Breast epithelium (tissue), 3 donors: Measurements from ENCODE around the gene FZR1.

Experiments used
- POLR2A ChIP-seq: fragments of 450-650 bp; IDR thresholded peaks from one replicate; pipeline ENCODE4 v1.6.1; 2016; ENCODE audit warnings: antibody characterized with exemption, mild to moderate bottlenecking, moderate library complexity
- POLR2AphosphoS5 ChIP-seq, 3 donors: sonication (generic); formaldehyde crosslinking; IDR thresholded peaks; one replicate each; pipeline ENCODE4 v1.6.1; 2017; ENCODE audit warnings: antibody characterized with exemption in 3 of 3
- TF ChIP-seq, protein P1 (sequence below), 3 donors: fragments of 450-650 bp; IDR thresholded peaks; one replicate each; pipeline ENCODE4 v1.5.1; 2016 to 2017; ENCODE audit warnings: antibody characterized with exemption in 3 of 3, mild to moderate bottlenecking in 3 of 3, moderate library complexity in 3 of 3

- TF ChIP-seq, protein P1, sequence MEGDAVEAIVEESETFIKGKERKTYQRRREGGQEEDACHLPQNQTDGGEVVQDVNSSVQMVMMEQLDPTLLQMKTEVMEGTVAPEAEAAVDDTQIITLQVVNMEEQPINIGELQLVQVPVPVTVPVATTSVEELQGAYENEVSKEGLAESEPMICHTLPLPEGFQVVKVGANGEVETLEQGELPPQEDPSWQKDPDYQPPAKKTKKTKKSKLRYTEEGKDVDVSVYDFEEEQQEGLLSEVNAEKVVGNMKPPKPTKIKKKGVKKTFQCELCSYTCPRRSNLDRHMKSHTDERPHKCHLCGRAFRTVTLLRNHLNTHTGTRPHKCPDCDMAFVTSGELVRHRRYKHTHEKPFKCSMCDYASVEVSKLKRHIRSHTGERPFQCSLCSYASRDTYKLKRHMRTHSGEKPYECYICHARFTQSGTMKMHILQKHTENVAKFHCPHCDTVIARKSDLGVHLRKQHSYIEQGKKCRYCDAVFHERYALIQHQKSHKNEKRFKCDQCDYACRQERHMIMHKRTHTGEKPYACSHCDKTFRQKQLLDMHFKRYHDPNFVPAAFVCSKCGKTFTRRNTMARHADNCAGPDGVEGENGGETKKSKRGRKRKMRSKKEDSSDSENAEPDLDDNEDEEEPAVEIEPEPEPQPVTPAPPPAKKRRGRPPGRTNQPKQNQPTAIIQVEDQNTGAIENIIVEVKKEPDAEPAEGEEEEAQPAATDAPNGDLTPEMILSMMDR (IDR thresholded peaks at IDR 0.05), result no peak
- no peak for TF ChIP-seq POLR2AphosphoS5 (IDR thresholded peaks at IDR 0.05)
- no peak for TF ChIP-seq POLR2A
Measured at GRCh38 chr19:3563709-3564524, 57.8 kb downstream of the FZR1 start.
